BLaER1 treated with 17β-estradiol and CSF1 and Interleukin-3, amounts not matched to agents 10 nM and 100 nM (cell line): ENCODE data around the gene PDE1C.

Experiments used
- H3K27ac ChIP-seq, 11 experiments: shearing (Covaris generic); formaldehyde crosslinking; 2 replicates each; pipeline ENCODE4 v1.8.1; 2022
- H3K27me3 ChIP-seq, 11 experiments: shearing (Covaris generic); formaldehyde crosslinking; 2 replicates each; pipeline ENCODE4 v1.8.1; 2022
- H3K36me3 ChIP-seq, 11 experiments: shearing (Covaris generic); formaldehyde crosslinking; 2 replicates each; pipeline ENCODE4 v1.8.1; 2022
- H3K4me1 ChIP-seq, 10 experiments: shearing (Covaris generic); formaldehyde crosslinking; 2 replicates each; pipeline ENCODE4 v1.8.1; 2022
- H3K4me2 ChIP-seq, 11 experiments: shearing (Covaris generic); formaldehyde crosslinking; 2 replicates each; pipeline ENCODE4 v1.8.1; 2022
- H3K4me3 ChIP-seq, 10 experiments: shearing (Covaris generic); formaldehyde crosslinking; 2 replicates each; pipeline ENCODE4 v1.8.1; 2022
- H3K9ac ChIP-seq, 11 experiments: shearing (Covaris generic); formaldehyde crosslinking; 2 replicates each; pipeline ENCODE4 v1.8.1; 2022
- H3K9me3 ChIP-seq, 11 experiments: shearing (Covaris generic); formaldehyde crosslinking; replicated peaks in 1 of 11; 2 replicates each; pipeline ENCODE4 v1.8.1; 2022
- H4K20me1 ChIP-seq, 11 experiments: shearing (Covaris generic); formaldehyde crosslinking; 2 replicates each; pipeline ENCODE4 v1.8.1; 2022
- Cebpa-rat ChIP-seq, 11 experiments: shearing (Covaris generic); IDR thresholded peaks; 2 replicates each; pipeline ENCODE4 v1.8.1; 2022

PDE1C gene

DNA sequence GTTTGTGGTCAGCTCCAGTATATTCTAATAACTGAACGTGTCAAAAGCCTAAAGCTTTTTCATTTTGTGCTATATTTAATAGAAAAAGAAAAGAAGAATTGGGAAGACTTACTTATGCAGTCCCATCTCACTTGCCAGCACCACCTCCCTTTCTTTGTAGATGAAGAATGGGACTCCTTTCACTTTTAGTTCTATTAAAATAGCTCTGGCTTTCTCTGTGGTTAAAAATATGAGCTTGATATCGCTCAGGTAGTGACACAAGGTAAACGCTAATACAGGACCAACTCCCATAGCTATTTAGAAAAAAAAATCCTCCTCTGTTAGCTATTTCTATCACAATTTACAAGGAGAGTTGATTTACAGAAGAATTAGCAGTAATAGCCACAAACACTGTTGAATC lies 176.8 kb downstream of the PDE1C start:
- no peaks in the 10 kb centered on the region for H3K36me3 ChIP-seq
- H3K9ac ChIP-seq: no peak overlapping the region
- no peaks in the 10 kb centered on the region for H4K20me1 ChIP-seq
- H3K27me3 ChIP-seq: no peaks in the 10 kb centered on the region
- peak overlapping the region in 2 of 11 experiments; percentile 72 to 82; a peak in 4 of 22 replicates for H3K4me2 ChIP-seq
- no peaks in the 10 kb centered on the region for H3K9me3 ChIP-seq
- no peak for TF ChIP-seq Cebpa-rat (IDR thresholded peaks at IDR 0.05)
- H3K4me1 ChIP-seq: peaks cover 20 to 69% (median 38%) of the 10 kb centered on the region in 10 experiments
- no peak overlapping the region for H3K4me3 ChIP-seq
- H3K27ac ChIP-seq: peak overlapping the region in 1 of 11 experiments; percentile 29; a peak in 1 of 22 replicates

DNA sequence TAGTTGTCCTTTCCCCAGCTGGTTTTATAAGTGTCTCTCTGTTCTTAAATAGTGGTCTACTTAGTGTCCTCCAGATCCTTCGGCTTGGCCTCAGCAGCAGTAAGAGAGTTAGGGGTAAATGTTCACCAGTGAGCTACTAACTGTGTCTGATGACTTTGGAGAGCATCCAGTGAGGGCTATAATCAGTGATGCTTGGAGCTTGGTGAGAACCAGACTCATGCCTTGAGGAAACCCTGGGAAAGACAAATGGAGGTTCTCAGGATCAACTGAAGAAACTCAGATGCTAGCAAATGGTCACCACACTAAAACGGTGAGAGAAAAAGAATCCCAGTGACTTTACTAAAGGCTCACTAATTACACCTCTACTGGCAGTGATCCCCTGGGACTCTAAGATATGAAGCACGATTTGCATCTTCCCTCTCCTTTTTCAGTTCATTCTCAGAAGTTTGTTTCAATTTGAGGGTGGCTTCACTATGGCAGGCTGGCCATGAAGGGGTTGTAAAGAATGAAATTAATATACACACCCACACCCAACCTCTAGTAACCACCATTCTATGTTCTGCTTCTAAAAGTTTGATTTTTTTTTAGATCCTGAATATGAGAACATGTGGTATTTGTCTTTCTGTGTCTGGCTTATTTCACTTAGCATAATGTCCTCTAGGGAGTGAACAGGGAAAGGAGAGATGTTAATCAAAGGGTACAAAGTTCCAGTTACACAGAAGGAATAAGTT lies 177.9 kb downstream of the PDE1C start:
- H4K20me1 ChIP-seq: no peaks in the 10 kb centered on the region
- H3K9ac ChIP-seq: no peak overlapping the region
- TF ChIP-seq Cebpa-rat (IDR thresholded peaks at IDR 0.05): no peak
- peaks cover 20 to 80% (median 38%) of the 10 kb centered on the region in 10 experiments for H3K4me1 ChIP-seq
- H3K9me3 ChIP-seq: peaks cover 0 to 7% (median 0%) of the 10 kb centered on the region in 11 experiments; a peak in 3 of 22 replicates
- H3K27me3 ChIP-seq: no peaks in the 10 kb centered on the region
- H3K4me3 ChIP-seq: no peak overlapping the region
- H3K36me3 ChIP-seq: no peaks in the 10 kb centered on the region
- peak overlapping the region in 2 of 11 experiments; percentile 91 to 93; a peak in 3 of 22 replicates for H3K27ac ChIP-seq
- H3K4me2 ChIP-seq: peak overlapping the region in 2 of 11 experiments; percentile 78 to 82; a peak in 4 of 22 replicates

GRCh38 chr7:31890766-31891165 lies 179.4 kb downstream of the PDE1C start:
- H3K4me2 ChIP-seq: peak overlapping the region in 8 of 11 experiments; percentile 21 to 82 (median 57); a peak in 16 of 22 replicates
- peaks cover 0 to 18% (median 9%) of the 10 kb centered on the region in 11 experiments; a peak in 14 of 22 replicates for H3K9me3 ChIP-seq
- no peaks in the 10 kb centered on the region for H3K27me3 ChIP-seq
- peaks cover 20 to 86% (median 38%) of the 10 kb centered on the region in 10 experiments for H3K4me1 ChIP-seq
- peak overlapping the region in 3 of 11 experiments; percentile 46 to 73 (median 71); a peak in 4 of 22 replicates for H3K9ac ChIP-seq
- peak overlapping the region in 8 of 11 experiments; percentile 18 to 93 (median 63); a peak in 16 of 22 replicates for H3K27ac ChIP-seq
- no peak for TF ChIP-seq Cebpa-rat (IDR thresholded peaks at IDR 0.05)
- no peak overlapping the region for H3K4me3 ChIP-seq
- H4K20me1 ChIP-seq: no peaks in the 10 kb centered on the region
- H3K36me3 ChIP-seq: no peaks in the 10 kb centered on the region

- H3K4me3 ChIP-seq: no peak overlapping the region
- H3K36me3 ChIP-seq: no peaks in the 10 kb centered on the region
- H3K9ac ChIP-seq: peak overlapping the region in 4 of 11 experiments; percentile 14 to 73 (median 46); a peak in 6 of 22 replicates
- H3K27me3 ChIP-seq: no peaks in the 10 kb centered on the region
- TF ChIP-seq Cebpa-rat (IDR thresholded peaks at IDR 0.05): peak in 6 of 11 experiments; percentile 47 to 86 (median 55); a peak in 8 of 22 replicates
- peak overlapping the region; percentile 14 to 82 (median 55); a peak in 18 of 22 replicates for H3K4me2 ChIP-seq
- peak overlapping the region in 8 of 11 experiments; percentile 18 to 93 (median 64); a peak in 16 of 22 replicates for H3K27ac ChIP-seq
- H3K4me1 ChIP-seq: peaks cover 20 to 88% (median 34%) of the 10 kb centered on the region in 10 experiments
- H3K9me3 ChIP-seq: peaks cover 0 to 18% (median 9%) of the 10 kb centered on the region in 11 experiments; a peak in 14 of 22 replicates
- no peaks in the 10 kb centered on the region for H4K20me1 ChIP-seq
Measured at GRCh38 chr7:31890198-31890597, 180.0 kb downstream of the PDE1C start.

DNA sequence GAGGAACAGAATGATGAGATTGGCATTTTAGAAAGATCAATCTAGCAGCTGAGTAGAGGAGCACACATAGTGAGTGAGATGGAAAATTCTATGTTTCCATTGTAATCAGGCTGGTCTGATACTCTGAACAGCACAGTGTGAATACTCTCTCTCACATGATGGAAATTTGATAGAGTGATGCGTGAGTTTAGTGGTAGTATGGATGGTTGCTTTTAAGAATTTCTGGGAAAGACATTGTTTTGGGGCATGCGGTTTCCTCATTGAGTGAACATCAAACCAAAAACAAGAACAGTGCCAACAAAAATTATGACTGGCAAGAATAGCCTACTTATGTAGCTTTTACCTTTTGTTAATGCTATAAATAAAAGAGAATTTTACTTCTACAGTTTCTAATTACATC lies 183.2 kb downstream of the PDE1C start:
- H3K27me3 ChIP-seq: no peaks in the 10 kb centered on the region
- peaks cover 7 to 89% (median 34%) of the 10 kb centered on the region in 10 experiments; a peak in 19 of 20 replicates for H3K4me1 ChIP-seq

DNA sequence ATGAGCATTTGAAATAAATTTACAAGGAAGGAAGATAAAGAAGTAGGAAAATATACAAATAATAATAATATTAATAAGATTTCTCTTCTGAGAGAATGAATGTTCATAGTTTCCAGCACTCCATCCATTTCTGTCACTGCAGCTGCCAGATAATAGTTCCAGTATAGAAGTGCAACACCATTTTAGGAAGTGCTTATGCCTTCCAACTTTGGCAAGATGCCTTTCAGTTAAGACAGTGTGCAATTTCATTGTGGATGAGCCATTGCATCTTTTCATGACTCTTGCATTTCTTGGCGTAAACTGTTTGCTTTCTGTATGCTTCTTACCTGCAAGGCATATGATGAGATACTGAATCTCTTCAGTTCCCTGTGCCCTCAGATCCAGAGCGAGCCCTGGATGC lies 185.0 kb downstream of the PDE1C start:
- Histone ChIP-seq H3K27me3 (no peaks in the 10 kb centered on the region), H3K4me2 (peak overlapping the region in 3 of 11 experiments; percentile 56 to 79 (median 58); a peak in 6 of 22 replicates), H3K9ac (no peak overlapping the region), H3K9me3 (peaks cover 0 to 20% (median 9%) of the 10 kb centered on the region in 11 experiments; a peak in 14 of 22 replicates), H3K4me1 (peaks cover 5 to 77% (median 23%) of the 10 kb centered on the region in 10 experiments; a peak in 19 of 20 replicates), H3K36me3 (no peaks in the 10 kb centered on the region), H3K4me3 (no peak overlapping the region), H4K20me1 (no peaks in the 10 kb centered on the region), H3K27ac (peak overlapping the region in 1 of 11 experiments; percentile 83; a peak in 1 of 22 replicates)
- no peak for TF ChIP-seq Cebpa-rat (IDR thresholded peaks at IDR 0.05)

More for the DNA sequence above, 183.2 kb downstream of the PDE1C start:
- H3K36me3 ChIP-seq: no peaks in the 10 kb centered on the region
- no peak overlapping the region for H3K27ac ChIP-seq
- H3K4me2 ChIP-seq: 0 out of 22 replicates have a peak overlapping the region, but pooled peaks of 1 of the 11 experiments have one; percentile 82
- TF ChIP-seq Cebpa-rat (IDR thresholded peaks at IDR 0.05): no peak
- H3K9ac ChIP-seq: no peak overlapping the region
- H3K4me3 ChIP-seq: no peak overlapping the region
- peaks cover 0 to 18% (median 9%) of the 10 kb centered on the region in 11 experiments; a peak in 14 of 22 replicates for H3K9me3 ChIP-seq
- no peaks in the 10 kb centered on the region for H4K20me1 ChIP-seq

- Histone ChIP-seq H3K4me2 (peak overlapping the region in 10 of 11 experiments; percentile 14 to 84 (median 56); a peak in 18 of 22 replicates), H3K9ac (peak overlapping the region in 5 of 11 experiments; percentile 15 to 48 (median 28); a peak in 6 of 22 replicates), H3K27ac (peak overlapping the region in 9 of 11 experiments; percentile 5 to 83 (median 57); a peak in 17 of 22 replicates), H3K36me3 (no peaks in the 10 kb centered on the region), H3K4me1 (peaks cover 0 to 63% (median 12%) of the 10 kb centered on the region in 10 experiments; a peak in 14 of 20 replicates), H3K9me3 (peaks cover 0 to 21% (median 9%) of the 10 kb centered on the region in 11 experiments; a peak in 14 of 22 replicates), H4K20me1 (no peaks in the 10 kb centered on the region), H3K4me3 (no peak overlapping the region; a peak in 1 of 20 replicates), H3K27me3 (no peaks in the 10 kb centered on the region)
- no peak for TF ChIP-seq Cebpa-rat (IDR thresholded peaks at IDR 0.05)
Measured at GRCh38 chr7:31883761-31884164, 186.4 kb downstream of the PDE1C start.

DNA sequence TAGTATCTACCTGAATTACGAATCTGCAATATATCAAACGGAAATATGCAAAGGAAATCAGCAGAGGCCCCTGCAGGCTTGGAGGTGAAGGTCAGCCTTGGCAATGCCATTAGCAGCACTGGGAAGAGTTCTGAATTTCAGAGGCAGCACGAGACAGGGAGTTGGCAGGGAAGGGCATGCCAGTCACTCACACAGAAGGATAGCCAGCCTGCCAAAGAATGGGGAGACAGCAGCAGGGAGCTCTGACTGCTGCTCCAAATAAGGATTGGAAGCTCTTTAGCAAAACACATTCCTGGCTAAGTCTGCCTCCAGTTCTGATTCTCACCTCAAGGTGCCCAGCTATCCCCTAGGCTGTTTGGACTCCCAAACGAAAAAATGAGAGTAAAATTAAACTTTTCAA lies 188.0 kb downstream of the PDE1C start:
- H3K9ac ChIP-seq: 0 out of 22 replicates have a peak overlapping the region, but pooled peaks of 1 of the 11 experiments have one; percentile 19
- no peaks in the 10 kb centered on the region for H4K20me1 ChIP-seq
- H3K9me3 ChIP-seq: peaks cover 0 to 13% (median 9%) of the 10 kb centered on the region in 11 experiments; a peak in 14 of 22 replicates
- peak overlapping the region in 3 of 11 experiments; percentile 58 to 84 (median 77); a peak in 6 of 22 replicates for H3K4me2 ChIP-seq
- no peak overlapping the region for H3K4me3 ChIP-seq
- H3K27ac ChIP-seq: peak overlapping the region in 2 of 11 experiments; percentile 9 to 29; a peak in 2 of 22 replicates
- no peaks in the 10 kb centered on the region for H3K27me3 ChIP-seq
- H3K4me1 ChIP-seq: peaks cover 0 to 49% (median 12%) of the 10 kb centered on the region in 10 experiments; a peak in 14 of 20 replicates
- no peak for TF ChIP-seq Cebpa-rat (IDR thresholded peaks at IDR 0.05)
- no peaks in the 10 kb centered on the region for H3K36me3 ChIP-seq
